Mesenchymal stem cell (in vitro differentiated cells and primary cell): ENCODE measurements around the gene PTPRCAP. TPM values are rescaled to one million over a fixed set of nuclear protein-coding genes. Genes with fewer than 3 reads are reported as not detected.
"Not testable (repeated sequence)": the region's sequence is repeated elsewhere in the genome, so short reads cannot be mapped to it uniquely, and the experiment has no call there.

Experiments
- DNase-seq: peaks from one replicate; pipeline ENCODE4 v3.0.0-alpha.2; 2013
- H2AFZ ChIP-seq: one replicate; pipeline ENCODE4 v1.6.1; 2013; ENCODE audit warnings: low read depth, mild to moderate bottlenecking, control low read depth, inconsistent platforms, low read length, moderate library complexity
- H2AK5ac ChIP-seq: 2 replicates; pipeline ENCODE4 v1.6.1; 2013; ENCODE audit warnings: low read length, moderate library complexity, mild to moderate bottlenecking, inconsistent platforms; ENCODE audit not compliant: severe bottlenecking
- H2BK120ac ChIP-seq: one replicate; pipeline ENCODE4 v1.6.1; 2013; ENCODE audit warnings: low read depth, mild to moderate bottlenecking, inconsistent platforms, low read length, moderate library complexity
- H2BK12ac ChIP-seq, 2 experiments: one replicate each; pipeline ENCODE4 v1.6.1; 2013; ENCODE audit warnings: inconsistent platforms in 2 of 2, low read length in 2 of 2, mild to moderate bottlenecking in 2 of 2, moderate library complexity in 2 of 2, control low read depth in 1 of 2
- H2BK15ac ChIP-seq: one replicate; pipeline ENCODE4 v1.6.1; 2013; ENCODE audit warnings: mild to moderate bottlenecking, low read depth, inconsistent platforms; ENCODE audit not compliant: poor library complexity, severe bottlenecking
- H2BK5ac ChIP-seq: 2 replicates; pipeline ENCODE4 v1.6.1; 2013; ENCODE audit warnings: low read depth, mild to moderate bottlenecking, low read length, control low read depth, inconsistent platforms; ENCODE audit not compliant: poor library complexity, severe bottlenecking
- H3K14ac ChIP-seq, 2 experiments: one replicate each; pipeline ENCODE4 v1.6.1; 2013; ENCODE audit warnings: inconsistent platforms in 2 of 2, low read length in 2 of 2, control low read depth in 1 of 2, mild to moderate bottlenecking in 1 of 2, moderate library complexity in 1 of 2
- H3K18ac ChIP-seq, 2 experiments: one replicate each; pipeline ENCODE4 v1.6.1; 2013; ENCODE audit warnings: inconsistent platforms in 2 of 2, low read length in 2 of 2, control low read depth in 1 of 2, low read depth in 1 of 2, mild to moderate bottlenecking in 1 of 2
- H3K23ac ChIP-seq, 2 experiments: one replicate each; pipeline ENCODE4 v1.6.1; 2013; ENCODE audit warnings: inconsistent platforms in 2 of 2, low read length in 2 of 2, mild to moderate bottlenecking in 2 of 2, moderate library complexity in 2 of 2, control low read depth in 1 of 2
- H3K27ac ChIP-seq: 2 replicates; pipeline ENCODE4 v1.5.1; 2013; ENCODE audit warnings: mild to moderate bottlenecking, moderate library complexity, low read length, control low read depth, inconsistent platforms; ENCODE audit not compliant: poor library complexity, severe bottlenecking
- H3K27me3 ChIP-seq, 2 experiments: 2 replicates each; pipeline versions ENCODE4 v1.6.1 to v1.7.0; 2013; ENCODE audit warnings: low read length in 2 of 2, mild to moderate bottlenecking in 2 of 2, moderate library complexity in 2 of 2, control low read depth in 1 of 2, inconsistent platforms in 1 of 2; ENCODE audit not compliant: control insufficient read depth in 1 of 2, insufficient read depth in 1 of 2
- H3K36me3 ChIP-seq, 2 experiments: 2 replicates each; pipeline versions ENCODE4 v1.6.1 to v1.7.0; 2013; ENCODE audit warnings: low read length in 2 of 2, control low read depth in 1 of 2, inconsistent platforms in 1 of 2, low read depth in 1 of 2, mild to moderate bottlenecking in 1 of 2; ENCODE audit not compliant: insufficient read depth in 2 of 2, control insufficient read depth in 1 of 2
- H3K4ac ChIP-seq, 2 experiments: one replicate each; pipeline ENCODE4 v1.6.1; 2013; ENCODE audit warnings: inconsistent platforms in 2 of 2, low read length in 2 of 2, mild to moderate bottlenecking in 2 of 2, moderate library complexity in 2 of 2, control low read depth in 1 of 2, low read depth in 1 of 2
- H3K4me1 ChIP-seq: 2 replicates; pipeline ENCODE4 v1.6.1; 2013; ENCODE audit warnings: low read depth, low read length, control low read depth; ENCODE audit not compliant: control insufficient read depth, insufficient read depth
- H3K4me2 ChIP-seq: 2 replicates; pipeline ENCODE4 v1.6.1; 2013; ENCODE audit warnings: low read length, mild to moderate bottlenecking, inconsistent platforms; ENCODE audit not compliant: poor library complexity, severe bottlenecking
- H3K4me3 ChIP-seq, 2 experiments: 2 replicates each; pipeline versions ENCODE4 v1.5.1 to v1.7.0; 2013; ENCODE audit warnings: low read length in 2 of 2, mild to moderate bottlenecking in 2 of 2, control low read depth in 1 of 2, low read depth in 1 of 2; ENCODE audit not compliant: insufficient read depth in 1 of 2
- H3K79me1 ChIP-seq: replicated peaks from 2 replicates; pipeline ENCODE4 v1.6.1; 2013; ENCODE audit warnings: mild to moderate bottlenecking, control low read depth, low read length, inconsistent platforms; ENCODE audit not compliant: poor library complexity, severe bottlenecking
- H3K9ac ChIP-seq: 2 replicates; pipeline ENCODE4 v1.7.0; 2013; ENCODE audit warnings: mild to moderate bottlenecking, low read length, moderate library complexity
- H3K9me3 ChIP-seq: 2 replicates; pipeline ENCODE4 v1.7.0; 2013; ENCODE audit warnings: mild to moderate bottlenecking, low read length; ENCODE audit not compliant: control insufficient read depth
- H4K8ac ChIP-seq: one replicate; pipeline ENCODE4 v1.6.1; 2013; ENCODE audit warnings: inconsistent platforms, mild to moderate bottlenecking, low read length, moderate library complexity
- H4K91ac ChIP-seq: one replicate; pipeline ENCODE4 v1.6.1; 2013; ENCODE audit warnings: mild to moderate bottlenecking, low read length, inconsistent platforms
- WGBS: methylation state at CpG from one replicate; pipeline ENCODE4 v1.1.7; 2013; ENCODE audit warnings: mixed read lengths; 5-methylcytosine and 5-hydroxymethylcytosine counted together
- polyA plus RNA-seq, 2 experiments: library from polyadenylated mRNA; stranded (reverse); fragments of 200-250 nt; gene quantifications; one replicate each; pipeline ENCODE4 v1.2.3, GENCODE V29; 2013

Gene PTPRCAP
- 0.10 TPM for polyA plus RNA-seq (2013, experiment 1 of 2)
- polyA plus RNA-seq (2013, experiment 2 of 2): 0.11 TPM

- H3K27ac ChIP-seq: peak within 1 kb of the TSS; percentile 96
- H4K8ac ChIP-seq: peak within 1 kb of the TSS; percentile 71
- peak within 1 kb of the TSS; percentile 67 for H4K91ac ChIP-seq
- H2BK120ac ChIP-seq: no peak within 1 kb of the TSS
- no peaks in the 10 kb centered on the region for H3K27me3 ChIP-seq
- H3K23ac ChIP-seq: peak within 1 kb of the TSS in 1 of 2 experiments; percentile 23
- H3K79me1 ChIP-seq: peaks cover 29% of the 10 kb centered on the region
- H2BK5ac ChIP-seq: peak within 1 kb of the TSS; percentile 94
- H3K9me3 ChIP-seq: no peaks in the 10 kb centered on the region
- no peak within 1 kb of the TSS for H3K14ac ChIP-seq
- peak within 1 kb of the TSS in 1 of 2 experiments; percentile 2 for H3K4me3 ChIP-seq
- H3K18ac ChIP-seq: peak within 1 kb of the TSS; percentile 14 to 56
- no peak for DNase-seq
- H2AFZ ChIP-seq: no peak within 1 kb of the TSS
- no peak within 1 kb of the TSS for H3K9ac ChIP-seq
- no peak within 1 kb of the TSS for H2BK15ac ChIP-seq
- peak within 1 kb of the TSS in 1 of 2 experiments; percentile 42 for H2BK12ac ChIP-seq
- H3K4ac ChIP-seq: no peak within 1 kb of the TSS
- WGBS: 87% methylated on average over 16 of the region's 26 CpGs
- peaks cover 76 to 93% of the 10 kb centered on the region in 2 experiments for H3K36me3 ChIP-seq
- peak within 1 kb of the TSS; percentile 97 for H2AK5ac ChIP-seq
- H3K4me2 ChIP-seq: peak within 1 kb of the TSS; percentile 47
- H3K4me1 ChIP-seq: peaks cover 73% of the 10 kb centered on the region
Measured at GRCh38 chr11:67437082-67437808, at the start of gene PTPRCAP. Gene PTPRCAP (minus strand): TSS chr11:67437682. CDS start chr11:67437619, 63 bp downstream.

GRCh38 chr11:67486481-67487195 is 49.2 kb upstream of the PTPRCAP start:
- Histone ChIP-seq H3K18ac (no peak overlapping the region), H2BK12ac (no peak overlapping the region), H3K9ac (no peak overlapping the region), H4K91ac (no peak overlapping the region), H3K9me3 (no peaks in the 10 kb centered on the region), H3K4me2 (no peak overlapping the region), H3K27me3 (no peaks in the 10 kb centered on the region), H4K8ac (no peak overlapping the region), H3K4me1 (peaks cover 29% of the 10 kb centered on the region), H3K79me1 (peaks cover 23% of the 10 kb centered on the region), H3K23ac (no peak overlapping the region), H3K4ac (no peak overlapping the region), H2BK120ac (no peak overlapping the region), H2AFZ (no peak overlapping the region), H3K36me3 (peaks cover 28 to 47% of the 10 kb centered on the region in 2 experiments), H3K4me3 (no peak overlapping the region), H3K14ac (no peak overlapping the region), H2BK15ac (no peak overlapping the region), H2BK5ac (no peak overlapping the region), H3K27ac (no peak overlapping the region), H2AK5ac (no peak overlapping the region)
- WGBS: 95% methylated on average over 20 of the region's 20 CpGs
- DNase-seq: no peak

- peaks cover 25 to 40% of the 10 kb centered on the region in 2 experiments for H3K36me3 ChIP-seq
- not testable (repeated sequence) for H3K4me3 ChIP-seq, H4K91ac ChIP-seq, H3K23ac ChIP-seq, H3K18ac ChIP-seq, H3K9ac ChIP-seq, H3K4me2 ChIP-seq, H2BK15ac ChIP-seq, H3K27ac ChIP-seq, H3K14ac ChIP-seq, DNase-seq, H2AFZ ChIP-seq, H2BK5ac ChIP-seq, H3K9me3 ChIP-seq, H2AK5ac ChIP-seq, H2BK12ac ChIP-seq, H3K4ac ChIP-seq, H4K8ac ChIP-seq, H3K27me3 ChIP-seq, H2BK120ac ChIP-seq
- H3K4me1 ChIP-seq: peaks cover 29% of the 10 kb centered on the region
- 96% methylated on average over 5 of the region's 7 CpGs for WGBS
- H3K79me1 ChIP-seq: peaks cover 23% of the 10 kb centered on the region
Measured at GRCh38 chr11:67485873-67486361, 48.4 kb upstream of the PTPRCAP start.

GRCh38 chr11:67484847-67485311 is 47.4 kb upstream of the PTPRCAP start:
- no peak overlapping the region for H2BK12ac ChIP-seq
- no peak overlapping the region for H2AFZ ChIP-seq
- no peak overlapping the region for H4K91ac ChIP-seq
- 94% methylated on average over 11 of the region's 11 CpGs for WGBS
- no peak overlapping the region for H2BK120ac ChIP-seq
- H3K27ac ChIP-seq: no peak overlapping the region
- no peak overlapping the region for H2BK15ac ChIP-seq
- H3K14ac ChIP-seq: no peak overlapping the region
- no peak overlapping the region for H3K18ac ChIP-seq
- H3K4me3 ChIP-seq: no peak overlapping the region
- no peak overlapping the region for H3K4me2 ChIP-seq
- peaks cover 16 to 30% of the 10 kb centered on the region in 2 experiments for H3K36me3 ChIP-seq
- H3K23ac ChIP-seq: no peak overlapping the region
- H3K4ac ChIP-seq: no peak overlapping the region
- H3K9ac ChIP-seq: no peak overlapping the region
- H3K4me1 ChIP-seq: peaks cover 19% of the 10 kb centered on the region
- DNase-seq: no peak
- H4K8ac ChIP-seq: no peak overlapping the region
- no peak overlapping the region for H2AK5ac ChIP-seq
- no peaks in the 10 kb centered on the region for H3K9me3 ChIP-seq
- H2BK5ac ChIP-seq: no peak overlapping the region
- H3K27me3 ChIP-seq: no peaks in the 10 kb centered on the region
- H3K79me1 ChIP-seq: peaks cover 23% of the 10 kb centered on the region
